Fibroblast of the conjunctiva (primary cell): Measurements from ENCODE around the gene RAD9A.

Source experiments
- DNase-seq: peaks from one replicate; pipeline ENCODE4 v3.0.0-alpha.2; 2010; ENCODE audit warnings: low read depth

RAD9A gene

DNA sequence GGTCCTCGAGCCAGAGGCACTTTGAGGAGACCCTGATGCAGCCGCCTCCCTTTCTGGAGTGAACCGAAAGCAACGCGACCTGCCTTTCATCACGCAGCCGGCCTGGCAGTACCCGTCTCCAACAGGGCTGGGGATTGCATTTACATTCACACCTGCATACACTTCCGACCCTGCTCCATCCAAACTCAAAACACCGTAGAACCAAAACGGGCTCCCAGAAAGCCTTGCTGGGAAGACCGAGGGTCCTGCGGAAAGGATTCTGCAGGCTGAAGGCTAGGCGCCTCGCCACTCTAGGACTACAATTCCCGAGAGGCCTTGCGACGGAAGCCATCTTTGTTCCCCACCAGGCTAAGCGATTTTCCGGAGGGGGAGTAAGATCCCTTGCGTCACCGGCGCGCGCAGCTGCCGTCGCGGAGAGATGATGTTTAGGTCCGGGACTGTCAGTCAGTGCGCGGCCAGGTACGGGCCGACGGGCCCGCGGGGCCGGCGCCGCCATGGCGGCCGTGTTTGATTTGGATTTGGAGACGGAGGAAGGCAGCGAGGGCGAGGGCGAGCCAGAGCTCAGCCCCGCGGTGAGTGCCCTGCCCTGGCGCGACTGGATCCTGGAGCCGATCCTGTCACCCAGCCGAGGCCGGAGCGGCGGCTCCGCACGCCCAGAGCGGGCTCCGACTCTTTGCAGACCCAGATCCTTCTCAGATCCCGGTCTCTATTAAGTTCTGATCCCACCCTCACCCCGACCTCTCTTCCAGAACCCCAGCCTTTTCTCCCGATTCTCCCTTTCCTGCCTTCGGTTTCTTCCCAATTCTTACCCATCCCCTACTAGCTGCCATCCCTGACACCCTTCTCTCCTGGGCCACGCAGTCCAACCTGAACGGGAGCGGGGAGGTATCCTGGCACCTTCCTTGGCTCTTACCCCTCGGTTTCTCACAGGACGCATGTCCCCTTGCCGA is 36.5 kb downstream of the RAD9A start, which contains the start of gene RPS6KB2:
Gene RPS6KB2, plus strand, starts transcription at position 443 of the 950 bp plus-strand sequence. Its CDS starts 52 bp downstream, at position 495.
- DNase-seq, result peak; percentile 95

DNA sequence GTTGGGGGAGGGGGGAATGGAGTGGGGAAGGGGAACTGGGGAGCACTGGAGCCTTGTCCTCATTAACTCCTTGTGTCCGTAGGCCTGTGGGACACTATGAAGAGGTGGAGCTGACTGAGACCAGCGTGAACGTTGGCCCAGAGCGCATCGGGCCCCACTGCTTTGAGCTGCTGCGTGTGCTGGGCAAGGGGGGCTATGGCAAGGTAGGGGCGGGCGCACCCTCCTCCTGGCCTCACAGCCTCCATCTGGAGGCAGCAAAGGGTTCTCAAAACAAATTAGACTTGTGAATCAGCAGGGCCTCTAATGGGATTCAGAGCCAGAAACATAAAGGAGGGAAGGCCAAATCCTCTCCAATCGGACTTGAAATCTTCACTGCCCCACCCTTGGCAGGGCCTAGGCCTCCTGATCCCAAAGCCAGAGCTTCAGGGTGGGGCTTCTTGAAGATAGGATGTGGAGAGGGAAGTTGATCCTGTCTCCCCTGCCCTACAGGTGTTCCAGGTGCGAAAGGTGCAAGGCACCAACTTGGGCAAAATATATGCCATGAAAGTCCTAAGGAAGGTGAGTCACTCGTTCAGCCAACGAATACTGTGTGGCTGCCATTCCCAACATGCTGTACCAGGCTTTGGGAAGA is 37.4 kb downstream of the RAD9A start:
- DNase-seq, result no peak

DNA sequence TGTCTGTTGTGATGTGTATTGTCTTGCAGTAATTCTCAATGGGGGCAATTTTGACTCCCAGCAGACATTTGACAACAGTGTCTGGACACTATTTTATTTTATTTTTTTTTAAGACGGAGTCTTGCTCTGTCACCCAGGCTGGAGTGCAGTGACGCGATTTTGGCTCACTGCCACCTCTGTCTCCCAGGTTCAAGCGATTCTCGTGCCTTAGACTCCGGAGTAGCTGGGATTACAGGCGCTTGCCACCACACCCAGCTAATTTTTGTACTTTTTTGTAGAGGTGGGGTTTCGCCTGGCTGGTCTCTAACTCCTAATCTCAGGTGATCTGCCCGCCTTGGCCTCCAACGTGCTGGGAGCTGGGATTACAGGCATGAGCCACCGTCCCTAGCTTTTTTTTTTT is 37.9 kb downstream of the RAD9A start:
- no peak for DNase-seq

DNA sequence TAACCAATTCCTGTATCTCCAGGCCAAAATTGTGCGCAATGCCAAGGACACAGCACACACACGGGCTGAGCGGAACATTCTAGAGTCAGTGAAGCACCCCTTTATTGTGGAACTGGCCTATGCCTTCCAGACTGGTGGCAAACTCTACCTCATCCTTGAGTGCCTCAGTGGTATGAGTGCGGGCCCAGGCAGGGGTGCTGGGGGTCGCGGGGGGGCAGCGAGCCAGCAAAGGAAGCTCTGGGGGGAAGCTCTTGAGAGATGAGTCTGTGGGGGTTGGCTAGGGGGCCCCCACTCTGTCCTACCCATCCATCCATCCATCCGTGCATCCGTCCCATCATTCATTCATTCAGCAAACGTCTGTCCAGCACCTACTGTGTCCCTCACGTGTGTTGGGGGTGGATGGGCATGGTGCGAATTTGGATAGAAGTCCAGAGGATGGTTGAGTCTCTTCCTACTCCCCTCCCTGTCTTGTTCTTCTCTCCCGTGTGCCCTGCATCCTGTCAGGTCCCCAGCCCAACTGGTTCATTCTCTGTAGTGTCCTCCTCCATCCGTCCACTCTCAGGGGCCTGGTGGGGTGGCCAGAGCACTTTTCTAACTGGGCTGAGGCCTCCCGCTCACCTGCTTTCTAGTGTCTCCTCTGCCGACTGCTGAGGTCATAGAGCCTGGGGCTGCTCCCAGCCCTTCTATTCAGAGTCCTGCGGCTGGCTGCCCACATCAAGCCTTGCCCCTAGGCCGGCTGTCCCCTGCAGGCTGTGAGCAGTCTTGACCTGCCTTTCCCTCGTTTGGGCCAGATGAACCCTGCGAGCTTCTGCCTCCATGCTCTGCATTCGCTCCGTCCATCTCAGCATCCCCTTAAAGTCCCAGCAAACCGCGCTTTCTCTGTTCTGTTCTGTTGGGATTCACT is 39.8 kb downstream of the RAD9A start:
- DNase-seq, result no peak

DNA sequence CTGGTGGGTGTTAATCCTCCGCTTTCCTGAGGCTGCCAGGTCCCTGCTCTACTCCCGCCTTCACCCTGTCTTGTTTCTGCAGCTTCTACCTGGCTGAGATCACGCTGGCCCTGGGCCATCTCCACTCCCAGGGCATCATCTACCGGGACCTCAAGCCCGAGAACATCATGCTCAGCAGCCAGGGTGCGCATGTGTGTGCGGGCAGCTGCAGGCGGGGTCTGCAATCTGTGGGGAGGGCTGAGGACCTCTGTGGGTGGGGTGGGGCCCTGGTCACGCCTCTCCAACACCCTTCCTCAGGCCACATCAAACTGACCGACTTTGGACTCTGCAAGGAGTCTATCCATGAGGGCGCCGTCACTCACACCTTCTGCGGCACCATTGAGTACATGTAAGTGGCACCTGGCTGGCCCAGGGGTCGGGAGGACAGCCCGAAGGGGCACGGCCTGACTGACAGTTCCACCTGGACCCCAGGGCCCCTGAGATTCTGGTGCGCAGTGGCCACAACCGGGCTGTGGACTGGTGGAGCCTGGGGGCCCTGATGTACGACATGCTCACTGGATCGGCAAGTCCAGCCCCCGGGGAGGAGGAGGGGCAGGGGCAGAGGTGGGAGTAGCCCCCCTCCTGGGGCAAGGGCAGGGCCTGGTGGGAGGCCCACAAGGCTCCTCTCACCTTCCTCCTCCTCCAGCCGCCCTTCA is 41.0 kb downstream of the RAD9A start:
- no peak for DNase-seq

DNA sequence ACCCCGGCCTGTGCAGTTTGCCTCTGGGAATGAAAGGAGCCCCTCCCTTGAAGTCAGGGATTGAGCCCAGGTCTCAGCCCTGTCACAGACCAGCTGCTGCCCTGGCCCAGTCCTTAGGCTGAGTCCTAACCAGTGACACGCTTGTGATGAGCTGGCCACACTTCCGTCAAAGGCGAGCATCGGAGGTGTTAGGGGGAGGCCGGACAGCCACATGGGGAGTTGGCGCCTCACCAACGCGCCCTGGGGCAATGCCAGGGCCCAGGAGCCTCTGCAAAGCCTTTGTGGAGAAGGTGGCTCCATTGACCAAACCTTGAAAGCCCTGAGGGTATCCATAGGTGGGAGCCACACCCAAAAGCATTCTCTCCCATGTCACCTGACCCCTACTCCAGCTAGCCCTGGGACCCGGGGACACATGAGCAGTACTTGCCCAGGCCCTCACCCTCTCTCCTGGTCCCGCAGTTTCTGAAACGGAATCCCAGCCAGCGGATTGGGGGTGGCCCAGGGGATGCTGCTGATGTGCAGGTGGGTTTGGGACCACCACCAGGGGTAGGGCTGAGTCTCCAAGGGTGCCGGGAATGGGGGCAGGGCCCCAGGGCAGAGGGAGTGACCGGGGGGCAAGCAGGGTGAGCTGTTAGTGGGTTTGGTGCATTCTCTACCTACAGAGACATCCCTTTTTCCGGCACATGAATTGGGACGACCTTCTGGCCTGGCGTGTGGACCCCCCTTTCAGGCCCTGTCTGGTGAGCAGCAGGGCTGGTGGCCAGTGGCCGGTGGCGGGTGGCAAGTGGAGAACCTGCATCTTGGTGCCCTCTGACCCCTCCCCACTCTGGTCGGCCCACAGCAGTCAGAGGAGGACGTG is 42.0 kb downstream of the RAD9A start:
- DNase-seq, result no peak

DNA sequence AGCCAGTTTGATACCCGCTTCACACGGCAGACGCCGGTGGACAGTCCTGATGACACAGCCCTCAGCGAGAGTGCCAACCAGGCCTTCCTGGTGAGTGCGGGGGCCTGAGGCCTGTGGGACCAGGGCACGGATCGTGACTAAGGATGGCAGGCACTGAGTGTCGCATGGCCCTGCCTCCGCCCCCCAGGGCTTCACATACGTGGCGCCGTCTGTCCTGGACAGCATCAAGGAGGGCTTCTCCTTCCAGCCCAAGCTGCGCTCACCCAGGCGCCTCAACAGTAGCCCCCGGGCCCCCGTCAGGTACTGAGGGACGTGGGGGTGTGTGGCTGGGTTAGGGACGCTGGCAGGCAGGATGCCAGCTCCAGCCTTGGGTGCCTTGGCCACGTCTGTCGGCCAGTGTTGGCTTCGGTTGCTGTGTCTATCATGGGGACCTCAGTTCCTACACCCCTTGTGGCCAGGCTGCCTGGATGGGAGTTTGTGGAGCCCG is 42.7 kb downstream of the RAD9A start:
- DNase-seq, result no peak

DNA sequence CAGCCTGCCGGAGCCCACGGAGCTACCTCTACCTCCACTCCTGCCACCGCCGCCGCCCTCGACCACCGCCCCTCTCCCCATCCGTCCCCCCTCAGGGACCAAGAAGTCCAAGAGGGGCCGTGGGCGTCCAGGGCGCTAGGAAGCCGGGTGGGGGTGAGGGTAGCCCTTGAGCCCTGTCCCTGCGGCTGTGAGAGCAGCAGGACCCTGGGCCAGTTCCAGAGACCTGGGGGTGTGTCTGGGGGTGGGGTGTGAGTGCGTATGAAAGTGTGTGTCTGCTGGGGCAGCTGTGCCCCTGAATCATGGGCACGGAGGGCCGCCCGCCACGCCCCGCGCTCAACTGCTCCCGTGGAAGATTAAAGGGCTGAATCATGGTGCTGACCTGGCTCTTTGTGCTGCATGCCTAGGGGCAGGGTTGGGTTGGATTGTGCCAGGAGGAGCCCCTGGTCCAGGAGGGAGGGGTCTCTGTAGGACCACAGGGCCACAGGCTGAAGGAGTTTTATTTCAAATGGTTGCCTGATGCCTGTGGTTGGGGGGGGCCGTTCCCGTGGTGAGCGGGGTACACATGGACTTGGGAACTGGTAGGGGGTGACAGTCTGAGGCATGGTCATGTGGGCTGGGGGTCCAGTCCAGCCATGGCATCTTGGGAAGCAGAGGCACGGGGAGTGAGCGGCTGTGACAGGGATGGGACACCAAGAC is 43.4 kb downstream of the RAD9A start:
- no peak for DNase-seq

DNA sequence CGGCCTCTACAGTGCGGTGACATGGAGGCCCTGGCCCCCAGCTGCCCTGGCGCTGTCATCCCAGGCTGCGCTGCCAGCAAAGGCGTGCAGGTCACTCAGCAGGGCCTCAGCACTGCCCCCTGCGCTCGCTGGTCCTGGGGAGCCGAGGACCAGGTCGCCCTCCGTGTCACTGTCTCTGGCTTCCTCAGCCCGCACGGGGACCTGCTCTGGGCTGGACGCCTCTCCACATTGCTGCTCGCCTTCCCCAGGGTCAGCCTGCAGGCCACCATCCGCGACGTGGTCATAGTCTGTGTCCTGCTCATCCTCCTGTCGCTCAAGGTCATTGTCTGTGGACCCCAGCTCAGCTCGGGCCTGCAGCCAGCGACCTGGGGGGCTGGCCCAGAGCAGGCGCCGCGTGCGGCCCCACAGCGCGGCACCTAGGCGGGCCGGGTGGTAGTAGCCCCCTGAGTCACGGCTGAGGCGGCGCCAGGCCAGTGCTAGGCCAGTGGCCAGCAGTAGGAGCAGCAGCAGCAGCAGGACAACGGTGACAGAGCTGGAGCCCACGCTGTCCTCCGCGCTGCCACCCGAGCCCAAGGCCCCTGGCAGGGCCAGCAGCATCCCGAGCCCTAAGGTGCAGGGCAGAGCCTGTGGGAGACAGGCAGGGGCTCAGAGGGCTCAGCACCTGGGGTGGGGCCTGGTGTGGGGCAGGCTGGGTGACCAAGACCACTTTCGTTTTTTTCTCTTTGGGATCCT is 44.1 kb downstream of the RAD9A start:
- no peak for DNase-seq

DNA sequence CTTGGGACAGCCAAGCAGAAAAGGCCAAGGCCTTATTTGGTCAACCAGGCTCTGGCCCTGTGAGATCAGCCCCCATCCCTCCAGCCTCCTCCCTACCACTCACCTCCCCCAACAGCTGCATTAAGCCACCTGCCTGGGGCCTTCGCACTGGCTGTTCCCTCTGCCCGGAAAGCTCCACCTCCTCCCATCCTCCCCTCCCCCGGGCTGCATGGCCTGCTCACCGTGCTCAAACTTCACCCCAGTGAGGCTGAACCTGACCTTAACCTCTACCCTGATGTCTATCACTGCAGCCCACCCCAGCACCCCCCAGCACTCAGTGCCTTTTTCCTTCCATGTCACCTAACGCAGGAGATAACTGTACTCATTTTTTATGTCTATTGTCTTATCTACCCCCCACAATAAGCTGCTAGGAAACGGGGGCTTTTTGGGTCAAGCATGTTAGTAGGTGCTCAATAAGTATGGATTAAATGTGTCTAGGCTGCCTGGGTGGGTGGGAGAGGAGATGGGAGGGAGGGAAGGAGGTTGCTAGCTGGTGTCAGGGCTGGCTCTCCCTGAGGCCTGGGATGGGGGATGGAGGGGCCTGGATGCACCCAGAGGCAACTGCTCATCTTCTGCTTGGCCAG is 44.8 kb downstream of the RAD9A start:
- DNase-seq, result no peak

DNA sequence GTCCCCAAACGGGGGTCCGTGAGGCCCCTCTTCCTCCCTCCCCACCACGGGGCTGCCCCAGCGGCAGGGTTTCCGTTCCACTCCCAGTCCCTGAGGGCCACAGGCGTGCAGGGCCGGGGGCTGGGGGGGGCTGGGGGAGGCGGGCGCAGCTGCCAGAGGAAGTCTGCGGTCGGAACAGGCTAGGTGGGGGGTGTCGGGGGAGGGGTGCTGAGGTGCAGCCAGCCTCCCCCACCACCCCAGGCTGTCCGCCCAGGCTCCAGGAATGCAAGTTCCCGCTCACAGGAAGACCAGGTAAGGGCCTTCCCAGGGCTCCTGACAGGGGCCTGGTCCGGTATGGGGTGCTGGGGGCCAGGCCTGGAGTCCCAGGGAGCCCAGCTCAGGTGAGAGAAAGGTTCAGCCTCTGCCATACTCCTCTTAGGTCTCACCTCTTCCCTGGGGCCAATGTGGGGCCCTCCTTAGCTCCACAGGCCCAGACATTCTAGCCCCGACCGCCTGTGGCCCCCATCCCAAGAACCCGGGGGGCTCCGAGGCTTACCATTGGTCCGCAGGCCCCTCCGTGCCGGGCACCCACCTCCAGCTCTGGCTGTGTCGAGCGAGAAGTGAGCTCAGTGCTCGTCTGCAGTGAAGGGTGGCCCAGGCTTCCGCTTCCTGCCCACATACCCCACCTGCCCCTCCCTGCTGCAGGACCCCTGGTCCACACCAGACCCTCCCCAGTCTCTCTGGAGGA is 45.5 kb downstream of the RAD9A start, which contains the start of gene PTPRCAP:
Gene PTPRCAP, minus strand, starts transcription at position 601 of the 727 bp plus-strand sequence. Its CDS starts 63 bp downstream, at position 538.
- no peak for DNase-seq

DNA sequence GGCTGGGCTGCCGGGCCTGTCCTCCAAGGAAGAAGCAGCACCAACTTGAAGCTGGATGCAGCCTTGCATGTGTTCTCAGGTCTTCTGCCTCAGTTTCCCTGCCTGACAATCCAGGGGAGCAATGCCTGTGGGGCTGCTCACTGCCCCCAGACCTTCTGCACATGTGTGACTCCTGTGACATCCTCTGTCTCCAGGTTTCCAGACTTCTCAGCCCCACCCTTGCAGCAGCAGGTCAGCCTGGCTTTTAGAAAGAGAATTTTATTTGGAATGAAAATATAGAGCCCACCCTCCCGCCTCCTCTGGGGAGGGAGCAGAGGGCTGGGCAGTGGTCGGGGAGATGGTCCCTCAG is 46.0 kb downstream of the RAD9A start:
- no peak for DNase-seq

DNA sequence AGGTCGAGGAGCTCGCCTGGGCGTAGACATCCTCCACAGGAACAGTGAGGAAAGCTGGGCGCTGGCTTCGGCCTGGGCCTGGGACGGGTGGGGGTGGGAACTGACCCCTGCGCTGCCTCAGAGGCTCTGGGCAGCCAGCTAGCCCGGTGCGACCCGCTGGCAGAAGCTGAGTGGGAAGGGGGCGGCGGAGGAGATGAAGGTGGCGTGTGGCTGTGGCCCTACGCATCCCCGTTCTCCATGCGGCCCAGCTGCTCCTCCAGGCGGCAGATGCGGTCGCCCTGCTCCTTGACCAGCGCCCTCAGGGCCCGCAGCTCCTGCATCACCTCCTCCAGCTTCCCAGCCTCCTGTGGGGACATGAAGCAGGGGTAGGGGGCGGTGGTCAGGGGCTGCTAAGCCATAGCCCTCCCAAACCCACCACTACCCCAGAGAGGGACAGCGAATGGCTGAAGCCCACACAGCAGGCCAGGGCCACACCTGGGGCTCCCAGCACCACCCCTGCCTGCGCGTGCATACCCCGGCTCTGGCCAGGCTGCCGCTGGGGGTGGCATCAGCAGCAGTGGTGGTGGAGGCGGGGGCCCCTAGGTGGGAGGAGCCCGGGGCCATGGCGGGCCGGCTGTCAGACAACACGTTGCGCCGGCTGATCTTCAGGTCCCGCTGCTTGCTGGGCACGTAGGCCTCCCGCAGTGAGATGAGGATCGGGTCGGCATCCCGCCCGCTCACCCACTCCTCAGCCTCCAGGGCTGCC is 46.5 kb downstream of the RAD9A start:
- DNase-seq, result no peak

DNA sequence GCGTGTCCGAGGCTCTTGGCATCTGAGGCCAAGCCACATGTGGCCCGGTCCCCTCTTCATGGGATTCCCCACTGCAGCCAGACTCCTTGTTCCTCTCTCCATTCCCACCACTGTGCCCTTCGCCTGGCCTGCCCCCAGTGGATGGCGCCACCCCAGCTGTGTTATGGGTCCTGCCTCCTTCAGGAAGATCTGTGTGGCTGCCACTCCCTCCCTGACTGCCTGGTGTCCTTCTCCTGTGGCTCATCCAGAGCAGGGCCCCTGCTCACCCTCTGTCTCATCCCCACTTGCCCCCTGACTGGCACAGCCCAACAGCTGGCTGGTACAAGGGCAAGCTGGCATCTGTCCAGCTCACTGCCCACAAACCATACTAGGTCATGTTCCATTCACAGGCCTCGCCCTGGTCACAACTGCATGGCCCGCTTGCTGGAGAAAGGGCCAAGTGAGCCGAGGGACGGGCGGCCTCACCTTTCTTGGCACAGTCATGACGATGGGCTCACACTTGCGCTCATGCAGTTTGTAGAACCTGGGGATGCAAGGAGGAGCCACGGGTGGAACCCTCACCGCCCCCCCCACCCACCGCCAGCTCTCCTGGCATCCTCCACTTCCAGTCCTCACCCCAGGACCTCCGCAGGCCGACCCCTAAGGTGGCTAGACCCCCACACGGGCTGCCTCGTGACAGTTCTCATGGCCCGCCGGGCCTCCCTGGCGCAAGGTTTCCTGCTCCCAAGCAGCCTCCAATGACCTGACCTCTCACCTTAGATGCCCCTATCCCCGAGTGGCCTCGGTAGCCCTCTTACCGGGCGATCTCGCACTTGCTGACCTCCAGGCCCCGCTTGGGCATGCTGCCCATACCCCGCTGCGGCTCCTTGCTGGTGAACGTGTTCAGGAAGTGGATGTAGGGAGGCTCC is 47.8 kb downstream of the RAD9A start:
- DNase-seq, result no peak

DNA sequence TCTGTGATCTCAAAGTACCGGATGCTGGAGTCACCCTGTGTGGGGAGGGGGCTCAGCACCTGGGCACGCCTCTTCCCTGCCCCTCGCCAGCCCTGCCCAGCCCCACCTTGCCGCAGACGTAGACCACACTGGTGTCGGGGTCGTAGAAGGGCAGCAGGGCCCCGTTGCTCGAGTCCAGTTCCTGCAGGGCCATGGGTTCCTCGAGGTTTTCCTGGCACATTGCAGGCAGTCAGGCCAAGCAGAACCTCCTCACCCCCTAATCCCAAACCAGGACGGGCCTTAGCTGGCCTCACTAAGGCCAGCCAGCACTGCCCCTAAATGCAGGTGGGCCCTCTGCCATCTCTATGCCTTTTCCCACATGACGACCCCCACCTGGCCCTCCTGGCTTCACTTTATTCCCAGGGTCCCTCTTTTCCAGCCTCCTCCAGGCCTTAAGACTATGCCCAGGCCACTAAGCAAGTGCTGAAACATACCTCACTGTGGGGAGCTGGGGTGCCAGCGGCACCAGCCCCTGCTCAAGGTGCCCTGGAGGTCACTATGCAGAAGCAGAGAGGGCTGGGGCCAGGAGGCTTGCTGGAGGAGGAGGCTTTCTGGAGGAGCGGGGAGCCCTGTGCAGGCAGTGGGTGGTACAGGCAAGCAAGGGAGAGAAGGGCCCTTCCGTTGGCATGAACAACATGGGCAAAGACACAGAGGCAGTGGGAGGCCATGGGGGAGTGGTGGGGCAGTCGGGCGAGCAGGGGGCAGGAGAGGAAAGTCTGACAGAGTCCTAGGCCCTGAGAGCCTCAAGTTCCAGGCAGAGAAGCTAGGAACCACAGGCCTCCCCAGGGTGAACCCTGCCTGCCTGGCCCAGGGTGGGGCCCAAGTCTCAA is 48.7 kb downstream of the RAD9A start:
- no peak for DNase-seq
